KOPT-K1 (cell line): ENCODE measurements around the gene ACSL4.
"Not testable (repeated sequence)": the region's sequence is repeated elsewhere in the genome, so short reads cannot be mapped to it uniquely, and the experiment has no call there.

Experiments
- H3K27ac ChIP-seq: fragments of 200-600 bp; sonication (generic); 2 replicates; pipeline ENCODE4 v1.5.1; 2016; ENCODE audit warnings: antibody characterized with exemption, mild to moderate bottlenecking, low read depth, low read length; ENCODE audit not compliant: poor library complexity, severe bottlenecking
- H3K36me3 ChIP-seq: fragments of 200-600 bp; sonication (generic); 2 replicates; pipeline ENCODE4 v1.5.1; 2017; ENCODE audit warnings: antibody characterized with exemption, mild to moderate bottlenecking, low read length, moderate library complexity; ENCODE audit not compliant: insufficient read depth
- H3K9me3 ChIP-seq: fragments of 200-600 bp; sonication (generic); 2 replicates; pipeline ENCODE4 v1.5.1; 2017; ENCODE audit warnings: antibody characterized with exemption, low read length, mild to moderate bottlenecking; ENCODE audit not compliant: insufficient read depth, poor library complexity, severe bottlenecking

Gene ACSL4

DNA sequence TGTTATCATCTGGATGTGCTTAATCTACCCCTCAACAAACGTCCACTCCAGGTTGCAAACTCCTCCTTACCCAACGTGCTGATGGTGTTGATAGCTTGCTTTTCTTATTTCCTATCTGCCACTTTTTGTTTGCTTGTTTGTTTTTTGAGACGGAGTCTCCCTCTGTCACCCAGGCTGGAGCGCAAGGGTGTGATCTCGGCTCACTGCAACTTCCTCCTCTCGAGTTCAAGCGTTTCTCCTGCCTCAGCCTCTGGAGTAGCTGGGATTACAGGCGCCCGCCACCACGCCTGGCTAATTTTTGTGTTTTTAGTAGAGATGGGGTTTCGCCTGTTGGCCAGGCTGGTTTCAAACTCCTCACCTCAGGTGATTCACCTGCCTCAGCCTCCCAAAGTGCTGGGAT lies 7.8 kb upstream of the ACSL4 start:
- not testable (repeated sequence) for H3K27ac ChIP-seq, H3K9me3 ChIP-seq, H3K36me3 ChIP-seq

- Histone ChIP-seq H3K9me3 (no peaks in the 10 kb centered on the region), H3K27ac (no peak overlapping the region), H3K36me3 (no peaks in the 10 kb centered on the region)
Measured at GRCh38 chrX:109740433-109740809, 7.4 kb upstream of the ACSL4 start.

GRCh38 chrX:109739625-109740432 lies 6.8 kb upstream of the ACSL4 start:
- H3K36me3 ChIP-seq: no peaks in the 10 kb centered on the region
- no peak overlapping the region for H3K27ac ChIP-seq
- no peaks in the 10 kb centered on the region for H3K9me3 ChIP-seq

DNA sequence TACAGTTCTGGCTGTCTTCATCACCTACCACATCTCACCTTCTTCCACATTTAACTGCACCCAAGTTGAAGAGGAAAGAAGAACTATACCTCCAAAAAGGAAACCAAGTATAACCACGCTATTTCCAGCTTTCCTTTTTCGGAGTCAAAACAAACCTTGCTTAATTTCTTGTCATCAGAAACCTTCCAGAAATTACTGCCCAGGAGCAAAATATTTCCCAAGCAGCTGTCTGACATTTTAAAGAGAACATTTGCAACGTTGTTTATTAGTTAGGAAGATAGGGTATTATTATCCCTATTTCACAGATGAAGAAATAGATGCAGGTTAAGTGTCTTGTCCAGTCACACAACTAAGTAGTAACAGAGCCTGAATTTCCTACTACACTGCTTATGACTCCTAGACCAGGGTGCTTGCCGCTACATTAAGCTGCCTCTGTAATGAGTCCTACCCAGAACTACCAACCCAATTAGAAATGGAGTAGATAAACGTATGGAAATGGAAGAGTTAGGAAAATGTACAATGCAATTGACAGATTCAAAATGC lies 2.2 kb upstream of the ACSL4 start:
- no peaks in the 10 kb centered on the region for H3K36me3 ChIP-seq

GRCh38 chrX:109733613-109734083 lies 591 bp upstream of the ACSL4 start:
- Histone ChIP-seq H3K9me3 (no peaks in the 10 kb centered on the region), H3K27ac (peak overlapping the region; percentile 91), H3K36me3 (no peaks in the 10 kb centered on the region)

More for the DNA sequence above, 2.2 kb upstream of the ACSL4 start:
- no peak overlapping the region for H3K27ac ChIP-seq
- no peaks in the 10 kb centered on the region for H3K9me3 ChIP-seq

DNA sequence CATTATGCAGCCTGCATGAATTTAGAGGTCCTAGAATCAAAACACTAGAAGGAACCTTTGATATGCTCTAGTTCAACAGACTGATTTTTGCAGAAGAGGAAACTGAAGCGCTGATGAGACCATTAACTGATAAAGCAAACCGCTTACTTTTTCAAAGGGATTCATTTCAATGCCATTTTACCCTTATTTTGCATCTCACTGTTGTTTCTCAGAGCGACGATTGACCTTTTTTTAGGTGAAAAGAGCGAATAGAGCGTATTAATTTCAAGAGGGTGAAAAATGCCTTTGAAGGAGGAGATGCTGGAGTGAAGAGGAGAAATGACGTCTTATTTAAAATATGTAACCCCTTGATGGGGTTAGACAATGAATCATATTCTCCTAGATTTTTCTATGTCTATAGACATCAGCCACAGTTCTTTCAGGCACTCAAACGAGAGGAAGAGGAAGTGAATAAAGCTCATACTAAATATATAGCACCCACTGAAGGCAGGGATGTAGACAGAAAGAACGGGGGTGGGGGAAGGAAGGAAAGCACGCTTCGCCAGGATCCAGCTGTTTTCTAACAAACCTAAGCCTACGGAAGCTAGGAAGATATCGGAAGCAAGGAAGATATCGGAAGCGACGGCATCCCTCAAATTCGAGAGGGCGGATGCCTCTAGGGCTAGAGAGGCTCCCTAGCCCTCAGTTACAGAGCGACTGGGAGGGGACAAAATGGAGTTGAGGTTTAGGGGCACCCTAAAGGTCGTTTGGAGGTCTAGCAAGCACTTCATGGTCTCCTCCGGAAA lies 848 bp downstream of the ACSL4 start:
- Histone ChIP-seq H3K36me3 (0 out of 2 replicates have a peak, but pooled peaks cover 6% of the 10 kb centered on the region), H3K27ac (peak overlapping the region; percentile 91), H3K9me3 (no peaks in the 10 kb centered on the region)

GRCh38 chrX:109728173-109728535 lies 4.9 kb downstream of the ACSL4 start:
- Histone ChIP-seq H3K9me3 (no peaks in the 10 kb centered on the region), H3K27ac (no peak overlapping the region), H3K36me3 (0 out of 2 replicates have a peak, but pooled peaks cover 8% of the 10 kb centered on the region)

DNA sequence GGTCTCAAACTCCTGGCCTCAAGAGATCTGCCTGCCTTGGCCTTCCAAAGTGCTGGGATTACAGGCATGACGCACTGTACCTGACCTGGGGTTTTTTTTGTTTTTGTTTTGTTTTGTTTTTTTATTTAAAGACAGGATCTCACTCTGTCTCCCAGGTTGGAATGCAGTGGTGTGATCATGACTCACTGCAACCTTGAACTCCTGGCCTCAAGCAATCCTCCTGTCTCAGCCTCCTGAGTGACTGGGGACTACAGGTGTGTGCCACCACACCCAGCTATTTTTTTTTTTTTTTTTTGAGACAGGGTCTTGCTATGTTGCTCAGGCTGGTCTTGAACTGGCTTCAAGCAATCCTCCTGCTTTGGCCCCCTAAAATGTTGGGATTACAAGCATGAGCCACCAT lies 8.1 kb downstream of the ACSL4 start:
- not testable (repeated sequence) for H3K27ac ChIP-seq, H3K9me3 ChIP-seq, H3K36me3 ChIP-seq

GRCh38 chrX:109720947-109721346 lies 12.1 kb downstream of the ACSL4 start:
- Histone ChIP-seq H3K27ac (no peak overlapping the region), H3K9me3 (no peaks in the 10 kb centered on the region), H3K36me3 (peaks cover 11% of the 10 kb centered on the region; the same call in 1 of the 2 replicates)

- H3K36me3 ChIP-seq: peaks cover 11% of the 10 kb centered on the region; the same call in 1 of the 2 replicates
- H3K27ac ChIP-seq: no peak overlapping the region
- no peaks in the 10 kb centered on the region for H3K9me3 ChIP-seq
Measured at GRCh38 chrX:109719264-109719663, 13.8 kb downstream of the ACSL4 start.

DNA sequence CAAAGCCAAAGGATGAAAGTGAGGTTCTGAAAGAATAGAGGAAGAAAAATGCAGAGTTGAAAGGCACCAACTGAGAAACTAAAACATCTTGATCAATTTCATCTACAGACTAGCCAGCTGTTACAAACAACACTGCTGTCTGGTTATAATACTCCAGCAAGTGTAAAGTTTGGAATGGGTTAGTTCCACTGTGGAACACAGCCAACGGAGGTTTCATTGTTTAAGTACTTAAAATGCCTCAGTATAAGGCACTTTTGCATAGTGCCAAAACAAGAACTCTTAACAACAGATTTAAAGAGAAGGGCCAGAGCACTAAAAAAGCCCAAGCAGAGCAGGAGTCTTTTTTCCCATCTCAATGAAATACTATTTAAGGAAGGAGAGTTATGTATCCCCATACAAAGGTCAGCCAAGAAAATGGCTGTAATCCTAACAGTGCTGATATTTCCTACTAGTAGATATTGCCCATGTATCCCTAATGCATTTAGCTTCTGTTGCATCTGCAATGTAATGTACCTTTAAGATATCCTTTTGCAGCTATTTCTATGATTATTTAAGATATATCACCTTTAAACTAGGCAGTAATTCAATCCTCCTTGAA lies 16.5 kb downstream of the ACSL4 start:
- H3K9me3 ChIP-seq: no peaks in the 10 kb centered on the region
- H3K27ac ChIP-seq: no peak overlapping the region
- H3K36me3 ChIP-seq: peaks cover 24% of the 10 kb centered on the region

GRCh38 chrX:109714340-109714958 lies 18.6 kb downstream of the ACSL4 start:
- peaks cover 25% of the 10 kb centered on the region for H3K36me3 ChIP-seq
- H3K9me3 ChIP-seq: no peaks in the 10 kb centered on the region
- H3K27ac ChIP-seq: no peak overlapping the region

DNA sequence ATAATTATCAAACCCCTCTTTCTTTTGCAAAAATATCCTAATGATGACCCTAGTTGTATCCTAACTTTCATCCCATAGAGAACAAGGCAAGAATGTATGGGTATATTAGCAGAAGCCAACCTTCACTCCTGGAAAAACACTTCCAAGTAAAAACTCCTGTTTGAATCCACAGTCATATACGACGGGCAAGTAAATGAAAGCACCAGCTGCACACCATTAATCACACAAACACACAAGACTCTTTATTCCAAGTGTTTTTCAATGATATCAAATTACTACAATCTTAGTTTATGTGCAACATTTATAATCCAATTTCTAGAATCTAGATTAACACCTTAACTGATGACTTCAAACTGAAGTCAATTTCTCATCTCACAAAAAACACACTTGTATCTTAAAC lies 22.9 kb downstream of the ACSL4 start:
- no peak overlapping the region for H3K27ac ChIP-seq

DNA sequence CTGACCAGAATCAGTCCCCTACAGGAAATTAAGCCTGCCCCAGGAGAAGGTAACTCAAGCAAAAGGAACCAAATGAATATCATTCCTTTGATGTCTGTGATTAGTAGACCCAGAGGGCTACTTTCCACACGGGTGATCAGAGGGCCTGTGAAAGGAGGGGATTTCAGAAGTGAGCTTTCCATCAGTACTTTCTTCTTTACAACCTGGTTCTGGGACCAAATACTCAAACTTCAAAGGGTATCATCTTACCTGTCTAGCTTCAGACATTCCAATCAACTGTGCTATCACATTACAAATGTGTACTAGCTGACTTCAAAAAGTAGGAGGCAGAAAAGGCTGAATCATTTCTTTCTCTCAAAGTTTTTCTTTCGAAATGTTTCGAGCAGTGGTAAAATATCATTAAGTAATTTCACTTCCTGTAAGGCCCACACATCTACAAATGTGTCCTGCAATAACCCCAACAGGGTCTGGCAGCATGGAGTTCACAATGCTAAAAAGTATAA lies 23.9 kb downstream of the ACSL4 start:
- Histone ChIP-seq H3K27ac (peak overlapping the region; percentile 16), H3K9me3 (no peaks in the 10 kb centered on the region), H3K36me3 (peaks cover 14% of the 10 kb centered on the region)

More for the DNA sequence above, 22.9 kb downstream of the ACSL4 start:
- peaks cover 14% of the 10 kb centered on the region for H3K36me3 ChIP-seq
- no peaks in the 10 kb centered on the region for H3K9me3 ChIP-seq
